HCT116 (cell line): ENCODE results near the gene SNPH. TPM values are rescaled to one million over a fixed set of nuclear protein-coding genes. Genes with fewer than 3 reads are reported as not detected.

Experiments
- ATAC-seq: fragments of 200-7000 bp; cut with Tn5 transposase; 2 replicates; pipeline ENCODE4 v1.9.1; 2020; ENCODE audit warnings: mild to moderate bottlenecking, moderate library complexity
- BruUV-seq: library from RNA; stranded (reverse); fragments of 400-500 nt; replicated peaks from 2 replicates; lab custom pipeline; 2021; lab: Mats Ljungman, UMichigan
- CTCF ChIA-PET: fragments of 300-600 bp; sonication (Branson Sonifier 250); formaldehyde crosslinking; loops from one replicate; lab custom pipeline; 2021; ENCODE audit warnings: antibody characterized with exemption; lab: Charles Lee
- POLR2A ChIA-PET: fragments of 300-600, 350-600 bp; sonication (Branson Sonifier 250); formaldehyde crosslinking; loops from one replicate; lab custom pipeline; 2021; ENCODE audit warnings: antibody characterized with exemption; lab: Charles Lee
- RAD21 ChIA-PET, 2 experiments: fragments of 300-600 bp; sonication (Branson Sonifier 250); formaldehyde crosslinking; loops; one replicate each; lab custom pipeline; 2023; ENCODE audit warnings: low total read pairs in 2 of 2; ENCODE audit not compliant: uncharacterized antibody in 2 of 2, unreplicated experiment in 2 of 2, low non-redundant PET in 1 of 2; lab: Charles Lee
- DNase-seq: peaks from one replicate; pipeline ENCODE4 v3.0.0-alpha.2; 2010; ENCODE audit warnings: low read depth, low spot score
- H2AFZ ChIP-seq: fragments of 200-600 bp; shearing (Covaris generic), sonication (generic); 2 replicates; pipeline ENCODE4 v1.6.1; 2017; ENCODE audit warnings: low read depth, mixed run types, mixed read lengths, antibody characterized with exemption, low read length; ENCODE audit not compliant: poor library complexity, severe bottlenecking
- H3K27ac ChIP-seq: 2 replicates; pipeline ENCODE4 v1.5.1; 2012; ENCODE audit warnings: low read depth, low read length
- H3K27me3 ChIP-seq: fragments of 200-600 bp; sonication (generic); 2 replicates; pipeline ENCODE4 v1.6.1; 2016; ENCODE audit warnings: mixed run types, low read length, mixed read lengths; ENCODE audit not compliant: insufficient read depth
- H3K36me3 ChIP-seq, 2 experiments: fragments of 200-500 bp in 1 of 2; fragments of 200-600 bp in 1 of 2; sonication (Bioruptor generic) in 1 of 2; sonication (generic) in 1 of 2; 2 replicates each; pipeline versions ENCODE4 v1.5.1 to v1.6.1; 2014 to 2016; ENCODE audit warnings: low read length in 2 of 2, inconsistent platforms in 1 of 2, mixed read lengths in 1 of 2, mixed run types in 1 of 2; ENCODE audit not compliant: insufficient read depth in 2 of 2, control insufficient read depth in 1 of 2
- H3K4me1 ChIP-seq, 2 experiments: fragments of 200-600 bp in 1 of 2; sonication (generic) in 1 of 2; 2 replicates each; pipeline versions ENCODE4 v1.5.1 to v1.6.1; 2012 to 2017; ENCODE audit warnings: low read length in 2 of 2, inconsistent platforms in 1 of 2, mild to moderate bottlenecking in 1 of 2, mixed read lengths in 1 of 2, mixed run types in 1 of 2, moderate library complexity in 1 of 2; ENCODE audit not compliant: insufficient read depth in 2 of 2, control insufficient read depth in 1 of 2
- H3K4me2 ChIP-seq: fragments of 200-600 bp; sonication (generic); 2 replicates; pipeline ENCODE4 v1.6.1; 2017; ENCODE audit warnings: mixed run types, low read length, mixed read lengths
- H3K4me3 ChIP-seq, 2 experiments: fragments of 200-600 bp in 1 of 2; sonication (generic) in 1 of 2; replicated peaks in 1 of 2; 2 replicates each; pipeline ENCODE4 v1.5.1; 2011 to 2016; ENCODE audit warnings: low read length in 2 of 2, control low read depth in 1 of 2, low read depth in 1 of 2, mild to moderate bottlenecking in 1 of 2, mixed read lengths in 1 of 2, mixed run types in 1 of 2
- H3K79me2 ChIP-seq: fragments of 200-600 bp; sonication (generic); 2 replicates; pipeline ENCODE4 v1.6.1; 2017; ENCODE audit warnings: mild to moderate bottlenecking, mixed run types, low read length, moderate library complexity, mixed read lengths; ENCODE audit not compliant: insufficient read depth
- H3K9ac ChIP-seq: fragments of 200-600 bp; sonication (generic); 2 replicates; pipeline ENCODE4 v1.6.1; 2016; ENCODE audit warnings: low read length, mixed read lengths
- H3K9me2 ChIP-seq: fragments of 200-600 bp; sonication (generic), shearing (Covaris generic); 2 replicates; pipeline ENCODE4 v1.6.1; 2017; ENCODE audit warnings: mixed run types, mild to moderate bottlenecking, moderate library complexity; ENCODE audit not compliant: insufficient read depth
- H3K9me3 ChIP-seq, 2 experiments: fragments of 200-500 bp in 1 of 2; fragments of 200-600 bp in 1 of 2; sonication (Bioruptor generic) in 1 of 2; sonication (generic) in 1 of 2; 2 replicates each; pipeline ENCODE4 v1.6.1; 2014 to 2017; ENCODE audit warnings: low read length in 2 of 2, mixed read lengths in 2 of 2, inconsistent platforms in 1 of 2, low read depth in 1 of 2, mild to moderate bottlenecking in 1 of 2, mixed run types in 1 of 2, moderate library complexity in 1 of 2; ENCODE audit not compliant: control insufficient read depth in 1 of 2, insufficient read depth in 1 of 2
- H4K20me1 ChIP-seq: fragments of 200-600 bp; sonication (generic), shearing (Covaris generic); 2 replicates; pipeline ENCODE4 v1.6.1; 2017; ENCODE audit warnings: mixed run types, mild to moderate bottlenecking, moderate library complexity; ENCODE audit not compliant: insufficient read depth
- POLR2A ChIP-seq: IDR thresholded peaks from 2 replicates; pipeline ENCODE4 v1.7.0; 2011; ENCODE audit warnings: borderline replicate concordance; ENCODE audit not compliant: insufficient read depth, insufficient read length; ENCODE audit errors: extremely low read depth
- RAD21 ChIP-seq: IDR thresholded peaks from 2 replicates; pipeline ENCODE4 v1.6.1; 2012; ENCODE audit warnings: low read depth, mild to moderate bottlenecking
- intact Hi-C: fragments of 100-400 bp; cut with micrococcal nuclease; formaldehyde crosslinking; loops from 2 replicates; pipeline ENCODE4 v1.10.0; 2022
- total RNA-seq: library from RNA; stranded (reverse); gene quantifications from one replicate; pipeline ENCODE4 v1.2.1, GENCODE V29; 2021; ENCODE audit not compliant: unreplicated experiment
- TF ChIP-seq, protein P1 (sequence below): IDR thresholded peaks from 2 replicates; pipeline ENCODE4 v1.6.1; 2012; ENCODE audit warnings: low read depth

The SNPH gene
- total RNA-seq, 1 experiment from 2014 or later: 3.2 TPM

DNA sequence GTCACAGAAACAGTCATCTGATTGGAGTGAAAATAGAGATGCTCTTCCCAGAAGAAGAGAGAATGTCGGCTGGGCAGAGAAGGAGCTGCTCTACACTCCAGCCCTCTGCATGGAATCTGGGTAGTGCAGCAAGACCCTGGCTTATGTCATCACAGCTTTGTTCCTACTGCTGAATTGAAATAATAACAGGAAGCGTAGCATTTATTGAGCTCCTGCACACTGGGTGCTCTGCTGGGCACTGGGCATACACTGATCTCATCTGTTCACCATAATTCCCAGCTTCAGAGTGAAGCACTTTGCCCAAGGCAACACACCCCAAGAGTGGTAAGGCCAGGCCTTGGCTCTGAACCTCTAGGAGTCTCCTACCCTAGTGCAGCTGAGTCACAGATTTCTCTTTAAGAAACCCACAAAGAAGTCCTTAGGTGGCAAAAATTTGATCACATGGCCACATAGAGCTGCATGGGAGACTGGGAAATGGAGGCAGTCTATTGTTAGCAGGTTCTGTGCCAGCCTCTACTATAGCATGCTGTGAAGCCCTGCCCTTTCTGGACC is 66.7 kb downstream of the SNPH start:
- TF ChIP-seq RAD21 (no peak), POLR2A (no peak)
- TF ChIP-seq, protein P1, sequence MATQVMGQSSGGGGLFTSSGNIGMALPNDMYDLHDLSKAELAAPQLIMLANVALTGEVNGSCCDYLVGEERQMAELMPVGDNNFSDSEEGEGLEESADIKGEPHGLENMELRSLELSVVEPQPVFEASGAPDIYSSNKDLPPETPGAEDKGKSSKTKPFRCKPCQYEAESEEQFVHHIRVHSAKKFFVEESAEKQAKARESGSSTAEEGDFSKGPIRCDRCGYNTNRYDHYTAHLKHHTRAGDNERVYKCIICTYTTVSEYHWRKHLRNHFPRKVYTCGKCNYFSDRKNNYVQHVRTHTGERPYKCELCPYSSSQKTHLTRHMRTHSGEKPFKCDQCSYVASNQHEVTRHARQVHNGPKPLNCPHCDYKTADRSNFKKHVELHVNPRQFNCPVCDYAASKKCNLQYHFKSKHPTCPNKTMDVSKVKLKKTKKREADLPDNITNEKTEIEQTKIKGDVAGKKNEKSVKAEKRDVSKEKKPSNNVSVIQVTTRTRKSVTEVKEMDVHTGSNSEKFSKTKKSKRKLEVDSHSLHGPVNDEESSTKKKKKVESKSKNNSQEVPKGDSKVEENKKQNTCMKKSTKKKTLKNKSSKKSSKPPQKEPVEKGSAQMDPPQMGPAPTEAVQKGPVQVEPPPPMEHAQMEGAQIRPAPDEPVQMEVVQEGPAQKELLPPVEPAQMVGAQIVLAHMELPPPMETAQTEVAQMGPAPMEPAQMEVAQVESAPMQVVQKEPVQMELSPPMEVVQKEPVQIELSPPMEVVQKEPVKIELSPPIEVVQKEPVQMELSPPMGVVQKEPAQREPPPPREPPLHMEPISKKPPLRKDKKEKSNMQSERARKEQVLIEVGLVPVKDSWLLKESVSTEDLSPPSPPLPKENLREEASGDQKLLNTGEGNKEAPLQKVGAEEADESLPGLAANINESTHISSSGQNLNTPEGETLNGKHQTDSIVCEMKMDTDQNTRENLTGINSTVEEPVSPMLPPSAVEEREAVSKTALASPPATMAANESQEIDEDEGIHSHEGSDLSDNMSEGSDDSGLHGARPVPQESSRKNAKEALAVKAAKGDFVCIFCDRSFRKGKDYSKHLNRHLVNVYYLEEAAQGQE: no peak
- TF ChIP-seq, all 23 proteins: peak for 0
- H3K4me3 ChIP-seq: no peak overlapping the region
- H3K4me2 ChIP-seq: no peak overlapping the region
- H3K79me2 ChIP-seq: peaks cover 63% of the 10 kb centered on the region
- H3K27ac ChIP-seq: no peak overlapping the region
- POLR2A ChIA-PET: no interaction called here
- H3K9me3 ChIP-seq: no peaks in the 10 kb centered on the region
- H3K4me1 ChIP-seq: peaks cover 16 to 23% of the 10 kb centered on the region in 2 experiments
- no peaks in the 10 kb centered on the region for H3K27me3 ChIP-seq
- DNase-seq: no peak
- H3K36me3 ChIP-seq: 0 out of 4 replicates have a peak, but pooled peaks cover 0 to 3% of the 10 kb centered on the region in 2 experiments
- H3K9me2 ChIP-seq: no peaks in the 10 kb centered on the region
- H4K20me1 ChIP-seq: no peaks in the 10 kb centered on the region; the same call in 1 of the 2 replicates
- no peak for ATAC-seq
- BruUV-seq: no TSS peak
- RAD21 ChIA-PET: no interaction called here
- H3K9ac ChIP-seq: no peak overlapping the region
- CTCF ChIA-PET: no interaction called here
- no peak overlapping the region for H2AFZ ChIP-seq
- intact Hi-C loops: no loop called here
